C4-2B (cell line): ENCODE data around the gene LTV1.

Experiments
- CTCF ChIP-seq: fragments of 450-650 bp; conservative IDR thresholded peaks from 2 replicates; pipeline ENCODE4 v1.5.1; 2017; ENCODE audit warnings: mild to moderate bottlenecking
- ZFX ChIP-seq: fragments of 450-650 bp; IDR thresholded peaks from 2 replicates; pipeline ENCODE4 v1.6.1; 2017

DNA sequence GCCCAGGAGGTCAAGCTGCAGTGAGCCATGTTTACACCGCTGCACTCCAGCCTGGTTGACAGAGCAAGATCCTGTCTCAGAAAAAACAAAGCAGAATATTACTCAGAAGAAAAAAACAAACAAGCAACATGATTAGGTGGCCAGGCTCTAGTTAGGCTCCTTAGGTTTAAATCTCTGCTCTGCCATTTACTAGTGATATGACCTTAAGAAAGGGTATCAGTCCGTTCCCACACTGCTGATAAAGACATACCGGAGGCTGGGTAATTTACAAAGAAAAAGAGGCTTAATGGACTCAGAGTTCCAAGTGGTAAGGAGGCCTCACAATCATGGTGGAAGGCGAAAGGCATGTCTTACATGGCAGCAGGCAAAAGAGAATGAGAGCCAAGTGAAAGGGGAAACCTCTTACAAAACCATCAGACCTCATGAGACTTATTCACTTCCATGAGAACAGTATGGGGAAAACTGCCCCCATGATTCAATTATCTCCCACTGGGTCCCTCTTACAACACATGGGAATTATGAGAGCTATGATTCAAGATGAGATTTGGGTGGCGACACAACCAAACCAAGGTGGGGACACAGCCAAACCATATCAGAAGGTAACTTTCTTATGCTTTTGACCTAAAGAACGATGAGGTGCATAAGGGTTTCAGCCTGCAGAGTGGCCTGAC, 2.4 kb upstream of the LTV1 start:
- no peak for TF ChIP-seq ZFX
- TF ChIP-seq CTCF: no peak
